ENCODE results near the gene ARL13B. TPM values are rescaled to one million over a fixed set of nuclear protein-coding genes. Genes with fewer than 3 reads are reported as not detected.

Gene ARL13B
- total and polyA plus RNA-seq, 2 of the 4 experiments (the other 2 are of a cell fraction): 2.7 to 3.0 TPM

- ATAC-seq (ENCODE audit: low read depth) (no peak), DNase-seq (no peak)
- Histone ChIP-seq H4K20me1 (ENCODE audit: insufficient read depth, low read length) (no peaks in the 10 kb centered on the region), H4K8ac (ENCODE audit: low read depth in 2 of 2, low read length in 2 of 2) (no peak overlapping the region), H3K27me3 (ENCODE audit: control insufficient read depth, insufficient read depth, low read length) (no peaks in the 10 kb centered on the region), H2AK5ac (ENCODE audit: low read depth, low read length) (no peak overlapping the region), H4K5ac (ENCODE audit: low read depth, low read length) (no peak overlapping the region), H3K9me3 (ENCODE audit: control insufficient read depth, insufficient read depth, low read length) (no peaks in the 10 kb centered on the region), H2BK120ac (ENCODE audit: low read depth, low read length) (no peak overlapping the region), H3K18ac (ENCODE audit: low read depth, low read length) (no peak overlapping the region; the same call in 1 of the 2 replicates), H3K4me2 (ENCODE audit: low read depth, low read length) (no peak overlapping the region; the same call in 1 of the 2 replicates), H2AK9ac (replicated peaks; ENCODE audit: low read depth, low read length, poor library complexity) (no peak overlapping the region), H3K27ac (ENCODE audit: insufficient read depth, low read length) (no peak overlapping the region), H3K4ac (ENCODE audit: low read depth, low read length) (no peak overlapping the region), H2BK20ac (ENCODE audit: low read depth, low read length) (no peak overlapping the region), H2AFZ (replicated peaks; ENCODE audit: low read length, poor library complexity) (no peak overlapping the region), H2BK5ac (ENCODE audit: low read depth, low read length, poor library complexity, severe bottlenecking) (no peak overlapping the region), H2BK15ac (ENCODE audit: low read depth, low read length) (no peak overlapping the region), H3K23ac (ENCODE audit: low read depth, low read length) (no peak overlapping the region), H3K9me1 (ENCODE audit: insufficient read depth, low read length) (peaks cover 3% of the 10 kb centered on the region; the same call in 1 of the 2 replicates), H3K36me3 (ENCODE audit: control insufficient read depth, insufficient read depth, low read length) (no peaks in the 10 kb centered on the region), H3K9ac (ENCODE audit: low read depth, low read length) (no peak overlapping the region), H3K56ac (ENCODE audit: extremely low read depth, insufficient read depth, low read length) (no peak overlapping the region), H3K79me1 (ENCODE audit: low read depth in 1 of 2, low read length in 2 of 2) (peaks cover 5 to 18% of the 10 kb centered on the region in 2 experiments; a peak in 3 of 4 replicates), H3K14ac (replicated peaks; ENCODE audit: low read depth, low read length) (no peak overlapping the region), H3K4me1 (ENCODE audit: control insufficient read depth, insufficient read depth, low read length) (peaks cover 4% of the 10 kb centered on the region), H3K4me3 (ENCODE audit: insufficient read depth, low read depth, low read length) (no peak overlapping the region), H4K91ac (ENCODE audit: insufficient read depth, low read depth, low read length) (no peak overlapping the region)
- 90% methylated on average over 2 of the region's 9 CpGs; no CpG with 5 or more reads in 1 of the 2 experiments for WGBS, 2 experiments (ENCODE audit: extremely low coverage in 2 of 2, insufficient read length in 1 of 2)
- TF ChIP-seq RFX5 (IDR thresholded peaks at IDR 0.05; ENCODE audit: low read depth, low read length): no peak
- TF ChIP-seq, protein P1, sequence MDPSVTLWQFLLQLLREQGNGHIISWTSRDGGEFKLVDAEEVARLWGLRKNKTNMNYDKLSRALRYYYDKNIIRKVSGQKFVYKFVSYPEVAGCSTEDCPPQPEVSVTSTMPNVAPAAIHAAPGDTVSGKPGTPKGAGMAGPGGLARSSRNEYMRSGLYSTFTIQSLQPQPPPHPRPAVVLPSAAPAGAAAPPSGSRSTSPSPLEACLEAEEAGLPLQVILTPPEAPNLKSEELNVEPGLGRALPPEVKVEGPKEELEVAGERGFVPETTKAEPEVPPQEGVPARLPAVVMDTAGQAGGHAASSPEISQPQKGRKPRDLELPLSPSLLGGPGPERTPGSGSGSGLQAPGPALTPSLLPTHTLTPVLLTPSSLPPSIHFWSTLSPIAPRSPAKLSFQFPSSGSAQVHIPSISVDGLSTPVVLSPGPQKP (IDR thresholded peaks at IDR 0.05; ENCODE audit: borderline replicate concordance, low read depth, low read length): no peak
- TF ChIP-seq SMC3 (IDR thresholded peaks at IDR 0.05; ENCODE audit: low read depth, low read length): no peak
- no peak for TF ChIP-seq FOS (IDR thresholded peaks at IDR 0.05; ENCODE audit: low read depth, low read length)
- TF ChIP-seq BHLHE40 (IDR thresholded peaks at IDR 0.05; ENCODE audit: low read depth, low read length): no peak
- no peak for TF ChIP-seq POLR2A (IDR thresholded peaks at IDR 0.05; ENCODE audit: low read depth, low read length)
- no peak for TF ChIP-seq MXI1 (IDR thresholded peaks at IDR 0.05; ENCODE audit: borderline replicate concordance, low read depth, low read length)
- TF ChIP-seq CEBPB (IDR thresholded peaks at IDR 0.05; ENCODE audit: low read depth, low read length): no peak
- TF ChIP-seq RCOR1 (IDR thresholded peaks at IDR 0.05; ENCODE audit: insufficient replicate concordance, low read length): no peak
- no peak for TF ChIP-seq MAFK (IDR thresholded peaks at IDR 0.05; ENCODE audit: low read depth, low read length)
- TF ChIP-seq MAZ (IDR thresholded peaks at IDR 0.05; ENCODE audit: borderline replicate concordance, low read depth, low read length): no peak
- TF ChIP-seq, protein P2, sequence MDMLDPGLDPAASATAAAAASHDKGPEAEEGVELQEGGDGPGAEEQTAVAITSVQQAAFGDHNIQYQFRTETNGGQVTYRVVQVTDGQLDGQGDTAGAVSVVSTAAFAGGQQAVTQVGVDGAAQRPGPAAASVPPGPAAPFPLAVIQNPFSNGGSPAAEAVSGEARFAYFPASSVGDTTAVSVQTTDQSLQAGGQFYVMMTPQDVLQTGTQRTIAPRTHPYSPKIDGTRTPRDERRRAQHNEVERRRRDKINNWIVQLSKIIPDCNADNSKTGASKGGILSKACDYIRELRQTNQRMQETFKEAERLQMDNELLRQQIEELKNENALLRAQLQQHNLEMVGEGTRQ (IDR thresholded peaks at IDR 0.05; ENCODE audit: low read depth, low read length): no peak
- no TSS peak for BruUV-seq (replicated peaks)
- intact Hi-C loops (cut with micrococcal nuclease) (no loop called here), dilution Hi-C loops (cut with HindIII; ENCODE audit: low sequenced_read_pairs, unreplicated experiment) (no loop called here), in situ Hi-C loops (cut with MboI; ENCODE audit: low sequenced_read_pairs) (no loop called here)
- CTCF ChIA-PET: interaction anchor here (0.8 to 1.0 kb wide), 2 partner anchors 16 to 145 kb away, joined by 3 to 4 read pairs; no protein-coding TSS in a partner anchor
- POLR2A ChIA-PET (ENCODE audit: unreplicated experiment): no interaction called here
Observed at GRCh38 chr3:93988764-93989163, 8.8 kb downstream of the ARL13B start.

All from IMR-90 (cell line).